A549 (cell line): ENCODE data around the gene HSD17B1. TPM values are rescaled to one million over a fixed set of nuclear protein-coding genes. Genes with fewer than 3 reads are reported as not detected.

Experiments
- ATAC-seq, 2 experiments: fragments of 200-7000 bp in 1 of 2; fragments of >200 bp in 1 of 2; cut with Nextera tagmentation in 1 of 2; cut with Tn5 transposase in 1 of 2; 3 replicates each; pipeline versions ENCODE4 v1.8.0 to v1.9.1; 2018 to 2020; ENCODE audit warnings: mild to moderate bottlenecking in 1 of 2, moderate library complexity in 1 of 2
- CTCF ChIA-PET: fragments of 300-600 bp; sonication (Branson Sonifier 250); formaldehyde crosslinking; extraction: SDS; loops from one replicate; lab custom pipeline; 2021; ENCODE audit warnings: antibody characterized with exemption, inconsistent platforms; lab: Yijun Ruan, JAX
- POLR2A ChIA-PET: fragments of 350-600 bp; formaldehyde crosslinking; extraction: SDS; loops from one replicate; lab custom pipeline; 2021; ENCODE audit warnings: antibody characterized with exemption, inconsistent platforms; lab: Yijun Ruan, JAX
- DNase-seq, 2 experiments: peaks; one replicate each; pipeline versions ENCODE4 v3.0.0 to v3.0.0-alpha.2; 2011 to 2016; ENCODE audit warnings: low read depth in 1 of 2, low spot score in 1 of 2
- FAIRE-seq: peaks from 2 replicates; lab custom pipeline; 2011; peaks lifted over from hg19 to GRCh38; lab: Jason Lieb, UNC
- H3K27ac ChIP-seq, 2 experiments: fragments of >200 bp; sonication (Bioruptor Twin); formaldehyde crosslinking; 3 replicates each; pipeline ENCODE4 v1.5.1; 2016 to 2017
- H3K4me1 ChIP-seq: fragments of >200 bp; sonication (Bioruptor Twin); formaldehyde crosslinking; 3 replicates; pipeline ENCODE4 v1.6.1; 2016
- H3K4me2 ChIP-seq: fragments of >200 bp; sonication (Bioruptor Twin); formaldehyde crosslinking; 3 replicates; pipeline ENCODE4 v1.6.1; 2016
- H3K4me3 ChIP-seq: fragments of >200 bp; sonication (Bioruptor Twin); formaldehyde crosslinking; 3 replicates; pipeline ENCODE4 v1.5.1; 2016
- H3K9me3 ChIP-seq: fragments of >200 bp; sonication (Bioruptor Twin); formaldehyde crosslinking; 3 replicates; pipeline ENCODE4 v1.6.1; 2016
- ATOH8 ChIP-seq: fragments of 250-450 bp; sonication (Bioruptor Pico); IDR thresholded peaks from 2 replicates; pipeline ENCODE4 v1.5.0; 2020; ENCODE audit warnings: low read depth, mild to moderate bottlenecking, moderate library complexity
- BCL3 ChIP-seq: fragments of >200 bp; sonication (Bioruptor Twin); formaldehyde crosslinking; IDR thresholded peaks from 3 replicates; pipeline ENCODE4 v1.6.1; 2016
- BHLHE40 ChIP-seq: IDR thresholded peaks from 2 replicates; pipeline ENCODE4 v1.6.1; 2012; ENCODE audit warnings: low read depth, low read length, inconsistent platforms
- CEBPB ChIP-seq, 2 experiments: fragments of >200 bp in 1 of 2; sonication (Bioruptor Twin) in 1 of 2; formaldehyde crosslinking in 1 of 2; IDR thresholded peaks; 2 replicates each; pipeline ENCODE4 v1.6.1; 2012 to 2016
- CHD2 ChIP-seq: fragments of 150-350 bp; IDR thresholded peaks from 2 replicates; pipeline ENCODE4 v1.6.1; 2014; ENCODE audit warnings: low read length; ENCODE audit not compliant: partially characterized antibody
- CHD4 ChIP-seq: fragments of 200-600 bp; sonication (generic); IDR thresholded peaks from 2 replicates; pipeline ENCODE4 v1.6.1; 2016; ENCODE audit warnings: antibody characterized with exemption, mild to moderate bottlenecking, borderline replicate concordance
- ELK1 ChIP-seq: fragments of 150-350 bp; IDR thresholded peaks from 2 replicates; pipeline ENCODE4 v1.6.1; 2014; ENCODE audit warnings: low read depth, mild to moderate bottlenecking, low read length
- ESRRA ChIP-seq: fragments of 150-350 bp; IDR thresholded peaks from 2 replicates; pipeline ENCODE4 v1.6.1; 2014; ENCODE audit warnings: mild to moderate bottlenecking, low read length, borderline replicate concordance
- FOSB ChIP-seq: fragments of 250-450 bp; sonication (Bioruptor Pico); IDR thresholded peaks from 2 replicates; pipeline ENCODE4 v1.5.0; 2020; ENCODE audit warnings: mild to moderate bottlenecking, moderate library complexity
- GATA3 ChIP-seq: IDR thresholded peaks from 2 replicates; pipeline ENCODE4 v1.6.1; 2012; ENCODE audit warnings: borderline replicate concordance
- HDAC2 ChIP-seq: fragments of 200-600 bp; sonication (generic); IDR thresholded peaks from 2 replicates; pipeline ENCODE4 v1.6.1; 2016
- HES2 ChIP-seq: fragments of >200 bp; sonication (Bioruptor Twin); formaldehyde crosslinking; IDR thresholded peaks from 2 replicates; pipeline ENCODE4 v1.6.1; 2016
- HEYL ChIP-seq: fragments of 250-450 bp; sonication (Bioruptor Pico); IDR thresholded peaks from 2 replicates; pipeline ENCODE4 v1.8.0; 2021; ENCODE audit warnings: mild to moderate bottlenecking, moderate library complexity
- JUN ChIP-seq, 2 experiments: fragments of >200 bp; sonication (Bioruptor Twin); formaldehyde crosslinking; IDR thresholded peaks; 2 replicates in 1 of 2; 3 replicates in 1 of 2; pipeline ENCODE4 v1.6.1; 2016 to 2017
- KDM1A ChIP-seq: fragments of 200-600 bp; sonication (generic); IDR thresholded peaks from 2 replicates; pipeline ENCODE4 v1.6.1; 2016; ENCODE audit warnings: low read depth, mild to moderate bottlenecking
- KDM5A ChIP-seq: fragments of 200-600 bp; sonication (generic); IDR thresholded peaks from 2 replicates; pipeline ENCODE4 v1.6.1; 2016; ENCODE audit warnings: antibody characterized with exemption, mild to moderate bottlenecking
- MAFK ChIP-seq: fragments of 450-650 bp; IDR thresholded peaks from 2 replicates; pipeline ENCODE4 v1.6.1; 2014; ENCODE audit not compliant: partially characterized antibody
- MAX ChIP-seq: IDR thresholded peaks from 2 replicates; pipeline ENCODE4 v1.6.1; 2012
- NPAS2 ChIP-seq: fragments of 250-450 bp; sonication (Bioruptor Pico); IDR thresholded peaks from 2 replicates; pipeline ENCODE4 v1.8.0; 2022; ENCODE audit warnings: mild to moderate bottlenecking, moderate library complexity, borderline replicate concordance
- PHF8 ChIP-seq: fragments of 200-600 bp; sonication (generic); IDR thresholded peaks from 2 replicates; pipeline ENCODE4 v1.6.1; 2016; ENCODE audit warnings: low read depth, mild to moderate bottlenecking, antibody characterized with exemption, moderate library complexity, borderline replicate concordance
- POLR2A ChIP-seq: IDR thresholded peaks from 2 replicates; pipeline ENCODE4 v1.6.1; 2012; ENCODE audit warnings: mild to moderate bottlenecking, low read length
- RAD21 ChIP-seq, 2 experiments: fragments of >200 bp in 1 of 2; sonication (Bioruptor Twin) in 1 of 2; formaldehyde crosslinking in 1 of 2; IDR thresholded peaks in 1 of 2; conservative IDR thresholded peaks in 1 of 2; 2 replicates in 1 of 2; 3 replicates in 1 of 2; pipeline ENCODE4 v1.6.1; 2012 to 2018; ENCODE audit warnings: inconsistent platforms in 1 of 2
- RARB ChIP-seq: fragments of 250-450 bp; sonication (Bioruptor Pico); IDR thresholded peaks from 2 replicates; pipeline ENCODE4 v1.8.0; 2021; ENCODE audit warnings: mild to moderate bottlenecking, moderate library complexity
- RCOR1 ChIP-seq: fragments of 150-350 bp; IDR thresholded peaks from 2 replicates; pipeline ENCODE4 v1.6.1; 2014; ENCODE audit warnings: antibody characterized with exemption, low read length, low read depth
- REST ChIP-seq: fragments of 200-600 bp; sonication (generic); IDR thresholded peaks from 2 replicates; pipeline ENCODE4 v1.6.1; 2016; ENCODE audit warnings: antibody characterized with exemption, mild to moderate bottlenecking, moderate library complexity
- RFX5 ChIP-seq: fragments of 450-650 bp; IDR thresholded peaks from 2 replicates; pipeline ENCODE4 v1.7.1; 2014; ENCODE audit warnings: antibody characterized with exemption, mild to moderate bottlenecking, moderate library complexity
- RNF2 ChIP-seq: fragments of 200-600 bp; sonication (generic); IDR thresholded peaks from 2 replicates; pipeline ENCODE4 v1.6.1; 2016; ENCODE audit warnings: low read depth, mild to moderate bottlenecking, antibody characterized with exemption, moderate library complexity, borderline replicate concordance
- TFCP2L1 ChIP-seq: fragments of 250-450 bp; sonication (Bioruptor Pico); IDR thresholded peaks from 2 replicates; pipeline ENCODE4 v1.5.0; 2021; ENCODE audit warnings: mild to moderate bottlenecking
- ZC3H11A ChIP-seq: fragments of 450-650 bp; IDR thresholded peaks from 2 replicates; pipeline ENCODE4 v1.6.1; 2014; ENCODE audit warnings: antibody characterized with exemption, mild to moderate bottlenecking
- ZNF302 ChIP-seq: fragments of 250-450 bp; sonication (Bioruptor Pico); IDR thresholded peaks from 2 replicates; pipeline ENCODE4 v1.9.0; 2021; ENCODE audit warnings: inconsistent platforms, mild to moderate bottlenecking, moderate library complexity
- ZSCAN20 ChIP-seq: fragments of 250-450 bp; sonication (Bioruptor Pico); IDR thresholded peaks from 2 replicates; pipeline ENCODE4 v1.8.0; 2022; ENCODE audit warnings: mild to moderate bottlenecking, moderate library complexity
- WGBS: methylation state at CpG from one replicate; pipeline ENCODE4 v1.1.6; 2017; ENCODE audit errors: missing lambda C conversion rate; 5-methylcytosine and 5-hydroxymethylcytosine counted together
- polyA plus RNA-seq, 4 experiments: library from polyadenylated mRNA; depleted of rRNA in 3 of 4; stranded (reverse); fragments of >200 nt; fragmentation: RNase III in 1 of 4; extraction: RNeasy Plus Mini Kit Qiagen cat#74134 plus additional on column Dnase treatment in 1 of 4; gene quantifications; 2 replicates in 3 of 4; 3 replicates in 1 of 4; pipeline ENCODE4 v1.2.3, GENCODE V29; 2011 to 2017

HSD17B1 gene
- polyA plus RNA-seq, 2 of the 4 experiments (the other 2 are of a cell fraction): 0.49 to 1.5 TPM

GRCh38 chr17:42560246-42560645, 7.5 kb downstream of the HSD17B1 start:
- no peak for ATAC-seq

GRCh38 chr17:42561897-42562387, 9.2 kb downstream of the HSD17B1 start, which contains the start of gene COASY:
Gene COASY, plus strand, starts transcription at chr17:42562148. Its CDS starts 475 bp downstream, at chr17:42562623.
- peak within 1 kb of the TSS; percentile 91 for H3K4me3 ChIP-seq
- H3K4me1 ChIP-seq: peaks cover 27% of the 10 kb centered on the region
- ATAC-seq (peak; percentile 65 to 85), FAIRE-seq (peak; percentile 92), DNase-seq (peak; percentile 99 to 100)
- peak within 1 kb of the TSS; percentile 86 for H3K4me2 ChIP-seq
- WGBS: 0% methylated on average over 26 of the region's 26 CpGs
- ChIA-PET POLR2A (interaction anchor here (1.3 kb wide), 1 partner anchor 14 kb away, joined by 3 read pairs; no protein-coding TSS in a partner anchor), CTCF (interaction anchor here (9.3 kb wide), 1 partner anchor 17 kb away, joined by 120 read pairs; the partner anchor contains the start of gene PSMC3IP)
- H3K27ac ChIP-seq: peak within 1 kb of the TSS; percentile 91 to 97
- H3K9me3 ChIP-seq: no peaks in the 10 kb centered on the region
- TF ChIP-seq HEYL (no peak), ZSCAN20 (CRISPR knock-in tag) (no peak), POLR2A (peak; percentile 54), ATOH8 (CRISPR knock-in tag) (no peak), CHD2 (peak; percentile 100), FOSB (CRISPR knock-in tag) (no peak), TFCP2L1 (CRISPR knock-in tag) (no peak), HDAC2 (no peak), CEBPB (IDR thresholded peaks at IDR 0.05) (peak in 1 of 2 experiments; percentile 58; a peak in 1 of 4 replicates), RAD21 (conservative IDR thresholded peaks at IDR 0.05 in 1 of 2, IDR thresholded peaks at IDR 0.05 in 1 of 2) (no peak), ELK1 (no peak), RCOR1 (no peak), ZC3H11A (no peak), REST (peak; percentile 99), KDM1A (peak; percentile 29; the same call in 1 of the 2 replicates), MAX (peak; percentile 94), ZNF302 (CRISPR knock-in tag) (no peak), HES2 (no peak), BHLHE40 (no peak), JUN (IDR thresholded peaks at IDR 0.05) (peak; percentile 79 to 92), NPAS2 (CRISPR knock-in tag) (no peak), RFX5 (0 out of 2 replicates have a peak, but pooled peaks have one; percentile 16), PHF8 (no peak), BCL3 (peak; percentile 64; the same call in 1 of the 3 replicates), KDM5A (peak; percentile 73; the same call in 1 of the 2 replicates), CHD4 (0 out of 2 replicates have a peak, but pooled peaks have one; percentile 75), RNF2 (no peak), MAFK (no peak), RARB (CRISPR knock-in tag) (no peak)

More at GRCh38 chr17:42560246-42560645, 7.5 kb downstream of the HSD17B1 start:
- FAIRE-seq: no peak
- Histone ChIP-seq H3K4me1 (peaks cover 26% of the 10 kb centered on the region), H3K27ac (no peak overlapping the region), H3K9me3 (no peaks in the 10 kb centered on the region), H3K4me3 (no peak overlapping the region), H3K4me2 (no peak overlapping the region)
- TF ChIP-seq KDM5A: no peak
- TF ChIP-seq ESRRA: no peak
- no peak for TF ChIP-seq NPAS2 (CRISPR knock-in tag)
- no peak for TF ChIP-seq ZC3H11A
- TF ChIP-seq GATA3: no peak
- DNase-seq: no peak
- ChIA-PET CTCF (interaction anchor here (1.4 to 1.5 kb wide), 2 partner anchors 12 to 98 kb away, joined by 3 to 4 read pairs; partner anchors contain the start of gene TUBG2), POLR2A (no interaction called here)
- WGBS: 95% methylated on average over 3 of the region's 3 CpGs
